Stimulated activated naive CD8-positive, alpha-beta T cell treated with anti-CD3 and anti-CD28 coated beads, Interleukin-15, amount 100 ng/mL, for 72 hours (primary cell): Measurements from ENCODE around the gene VPS39.
A peak's percentile ranks its signal among the peaks of the same experiment; 100 is the strongest.

ENCODE experiments used
- ATAC-seq: fragments of 150-1000 bp; cut with Tn5 transposase; 2 replicates; pipeline ENCODE4 v1.10.0; 2021; ENCODE audit warnings: mild to moderate bottlenecking, moderate library complexity
- DNase-seq, 2 donors: peaks; one replicate each; pipeline ENCODE4 v3.0.0; 2021 to 2022
- H3K27ac Mint-ChIP-seq, 2 donors: one replicate each; pipeline ENCODE4 v1.8.0; 2022; ENCODE audit warnings: mild to moderate bottlenecking in 2 of 2, mixed read lengths in 2 of 2, moderate library complexity in 2 of 2
- H3K27me3 Mint-ChIP-seq: one replicate; pipeline ENCODE4 v1.8.0; 2022; ENCODE audit warnings: mixed read lengths
- H3K4me1 Mint-ChIP-seq: one replicate; pipeline ENCODE4 v1.8.0; 2022; ENCODE audit warnings: mild to moderate bottlenecking, mixed read lengths
- H3K4me3 Mint-ChIP-seq, 2 donors: one replicate each; pipeline ENCODE4 v1.8.0; 2022; ENCODE audit warnings: mild to moderate bottlenecking in 2 of 2, mixed read lengths in 2 of 2, moderate library complexity in 1 of 2
- H3K9me3 Mint-ChIP-seq, 2 donors: one replicate each; pipeline ENCODE4 v1.8.0; 2022; ENCODE audit warnings: mixed read lengths in 2 of 2

Gene VPS39

DNA sequence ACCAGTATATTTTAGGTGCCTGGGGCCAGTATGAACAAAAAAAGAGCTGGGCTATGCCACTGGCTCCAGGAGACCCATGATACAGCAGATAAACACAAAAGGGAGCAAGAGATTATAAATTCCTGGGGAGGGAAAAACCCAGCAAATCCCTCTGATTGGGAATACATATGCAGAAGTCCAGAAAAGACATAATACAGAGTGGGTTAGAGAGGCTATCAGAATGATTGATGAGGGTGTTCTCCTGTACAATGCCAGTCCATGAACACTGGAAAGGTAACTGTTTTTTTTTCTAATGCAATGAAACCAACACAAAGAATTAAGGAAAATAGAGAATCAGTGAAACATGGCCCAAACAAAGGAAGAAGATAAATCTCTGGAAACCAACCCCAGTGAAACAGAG is 5.4 kb upstream of the VPS39 start:
- ATAC-seq (no peak), DNase-seq (no peak)
- no peaks in the 10 kb centered on the region for H3K9me3 Mint-ChIP-seq
- peaks cover 18% of the 10 kb centered on the region for H3K4me1 Mint-ChIP-seq
- no peaks in the 10 kb centered on the region for H3K27me3 Mint-ChIP-seq
- H3K27ac Mint-ChIP-seq: no peak overlapping the region
- no peak overlapping the region for H3K4me3 Mint-ChIP-seq

DNA sequence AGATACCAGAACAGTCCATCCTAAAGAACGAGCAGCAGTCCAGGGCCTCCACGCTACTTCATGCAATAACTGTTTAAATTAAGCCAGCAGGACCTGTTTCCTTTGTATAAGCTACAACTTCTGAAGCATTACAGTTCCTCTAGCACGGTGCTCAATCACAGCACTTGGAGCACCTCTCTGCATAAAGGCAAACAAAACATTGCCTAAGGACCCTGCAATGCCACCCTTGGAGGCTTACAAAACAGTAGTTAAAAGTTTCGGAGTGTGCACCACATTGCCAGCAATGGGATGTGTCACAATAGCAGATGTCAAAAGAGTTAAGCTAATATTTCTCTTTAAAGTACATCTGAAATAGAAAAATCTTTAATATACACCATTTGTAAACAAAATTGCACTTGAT is 2.6 kb upstream of the VPS39 start:
- no peak overlapping the region for H3K4me3 Mint-ChIP-seq
- DNase-seq (no peak), ATAC-seq (no peak)
- no peaks in the 10 kb centered on the region for H3K27me3 Mint-ChIP-seq
- H3K9me3 Mint-ChIP-seq: no peaks in the 10 kb centered on the region
- H3K27ac Mint-ChIP-seq: no peak overlapping the region
- peaks cover 34% of the 10 kb centered on the region for H3K4me1 Mint-ChIP-seq

DNA sequence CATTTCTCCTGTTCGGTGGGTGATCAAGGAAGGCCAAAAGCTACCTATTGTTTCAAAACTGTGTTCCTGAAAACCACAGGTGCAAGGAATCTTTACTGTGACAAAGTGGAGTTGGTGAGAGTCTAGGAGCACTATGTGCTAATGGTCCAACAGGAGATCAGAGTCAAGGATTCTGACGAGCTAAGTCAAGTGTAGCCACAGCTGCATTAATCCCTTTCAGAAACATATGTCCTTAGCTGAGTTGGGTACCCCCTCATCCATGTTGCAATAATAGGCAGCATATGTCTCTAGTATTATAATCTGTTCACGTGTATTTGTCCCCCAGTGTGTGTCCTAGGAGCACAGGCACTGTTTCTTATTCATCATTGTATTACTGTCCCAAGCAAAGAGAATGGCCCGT is 1.7 kb downstream of the VPS39 start:
- H3K27ac Mint-ChIP-seq: peak overlapping the region in 1 of 2 donors; percentile 6
- H3K4me3 Mint-ChIP-seq: peak overlapping the region; percentile 96
- peaks cover 48% of the 10 kb centered on the region for H3K4me1 Mint-ChIP-seq
- DNase-seq (no peak), ATAC-seq (no peak)
- no peaks in the 10 kb centered on the region for H3K27me3 Mint-ChIP-seq
- no peaks in the 10 kb centered on the region for H3K9me3 Mint-ChIP-seq

DNA sequence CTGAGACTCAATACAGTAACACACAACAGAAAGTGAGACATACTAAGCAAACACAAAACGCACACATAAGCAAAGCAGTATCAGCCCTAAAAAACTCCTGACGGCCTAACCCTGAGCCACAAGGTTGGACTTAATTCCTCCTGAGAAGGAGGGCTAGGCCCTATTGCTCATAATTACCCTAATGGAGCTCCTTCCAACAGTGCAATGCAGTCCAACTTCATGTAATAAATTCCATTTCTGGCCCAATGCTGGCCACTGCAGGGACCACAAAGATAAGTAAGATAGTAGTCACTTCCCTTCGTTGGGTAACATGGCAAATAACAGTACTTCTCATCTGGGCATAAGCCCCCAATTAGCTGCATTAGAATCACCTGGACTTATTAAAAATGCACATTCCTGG is 4.2 kb downstream of the VPS39 start:
- H3K27ac Mint-ChIP-seq: no peak overlapping the region
- H3K4me1 Mint-ChIP-seq: peaks cover 58% of the 10 kb centered on the region
- ATAC-seq: no peak

DNA sequence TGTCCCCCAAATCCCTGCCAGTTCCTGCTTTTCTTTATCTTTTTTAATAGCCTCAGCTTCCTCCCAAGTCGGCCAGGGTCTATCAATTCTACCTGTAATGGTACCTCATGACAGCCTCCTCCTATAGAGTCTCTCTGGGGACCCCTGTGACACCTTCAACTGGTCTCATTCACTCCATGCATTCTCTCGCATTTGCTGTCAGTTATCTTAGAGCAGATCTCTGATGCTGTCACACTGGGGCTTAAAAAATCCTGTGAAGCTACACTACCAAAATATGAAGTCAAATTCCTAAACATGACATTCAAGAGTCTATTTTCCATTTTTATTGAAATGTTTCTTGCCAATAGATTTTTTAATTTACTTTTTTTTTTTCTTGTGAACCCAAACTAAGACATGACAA is 5.5 kb downstream of the VPS39 start:
- no peaks in the 10 kb centered on the region for H3K27me3 Mint-ChIP-seq
- no peak overlapping the region for H3K4me3 Mint-ChIP-seq
- no peak overlapping the region for H3K27ac Mint-ChIP-seq
- H3K9me3 Mint-ChIP-seq: no peaks in the 10 kb centered on the region
- DNase-seq (no peak), ATAC-seq (no peak)
- H3K4me1 Mint-ChIP-seq: peaks cover 54% of the 10 kb centered on the region

More for the DNA sequence above, 4.2 kb downstream of the VPS39 start:
- H3K27me3 Mint-ChIP-seq: no peaks in the 10 kb centered on the region
- no peaks in the 10 kb centered on the region for H3K9me3 Mint-ChIP-seq
- no peak for DNase-seq
- no peak overlapping the region for H3K4me3 Mint-ChIP-seq

DNA sequence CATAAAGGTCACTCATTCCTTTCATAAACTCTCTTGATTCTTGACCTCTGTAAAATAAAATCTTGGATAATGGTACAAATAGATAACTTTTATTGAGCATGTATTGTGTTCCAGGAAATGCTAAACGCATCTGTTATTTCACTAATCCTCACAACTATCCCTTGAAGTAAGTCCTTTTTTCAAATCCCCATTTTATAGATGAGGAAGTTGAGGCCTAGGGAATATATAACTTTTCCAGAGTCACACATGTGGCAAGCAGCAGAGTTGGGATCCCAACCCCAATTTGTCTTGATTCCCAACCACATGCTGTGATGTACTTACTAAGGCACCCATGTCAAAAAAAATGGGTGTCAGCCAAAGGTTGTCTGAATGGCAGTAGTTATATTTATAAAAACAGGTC is 6.3 kb downstream of the VPS39 start:
- Mint-ChIP-seq H3K27ac (peak overlapping the region in 1 of 2 donors; percentile 20), H3K27me3 (no peaks in the 10 kb centered on the region), H3K4me1 (peaks cover 46% of the 10 kb centered on the region), H3K4me3 (no peak overlapping the region), H3K9me3 (no peaks in the 10 kb centered on the region)
- ATAC-seq (no peak), DNase-seq (no peak)

DNA sequence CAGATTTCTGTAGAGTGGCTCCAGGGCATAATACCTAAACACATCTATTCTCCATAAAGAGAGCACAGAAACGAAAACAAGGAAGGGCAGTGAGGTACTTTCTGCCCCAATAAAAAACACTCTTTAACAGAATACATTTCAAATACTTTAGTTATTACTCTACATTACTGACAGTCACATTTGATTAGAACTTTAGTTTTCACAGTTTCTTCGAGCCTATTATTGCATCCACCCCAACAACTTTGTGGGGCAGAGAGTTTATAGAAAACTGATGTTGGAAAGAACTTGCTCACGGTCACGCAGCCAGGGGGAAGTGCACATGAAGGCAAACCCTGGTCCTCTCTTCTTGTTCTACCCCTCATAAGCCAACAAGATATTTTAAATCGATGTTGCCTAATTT is 9.0 kb downstream of the VPS39 start:
- Mint-ChIP-seq H3K4me1 (peaks cover 32% of the 10 kb centered on the region), H3K4me3 (no peak overlapping the region), H3K9me3 (no peaks in the 10 kb centered on the region), H3K27me3 (no peaks in the 10 kb centered on the region), H3K27ac (no peak overlapping the region)
- no peak for DNase-seq
- no peak for ATAC-seq

DNA sequence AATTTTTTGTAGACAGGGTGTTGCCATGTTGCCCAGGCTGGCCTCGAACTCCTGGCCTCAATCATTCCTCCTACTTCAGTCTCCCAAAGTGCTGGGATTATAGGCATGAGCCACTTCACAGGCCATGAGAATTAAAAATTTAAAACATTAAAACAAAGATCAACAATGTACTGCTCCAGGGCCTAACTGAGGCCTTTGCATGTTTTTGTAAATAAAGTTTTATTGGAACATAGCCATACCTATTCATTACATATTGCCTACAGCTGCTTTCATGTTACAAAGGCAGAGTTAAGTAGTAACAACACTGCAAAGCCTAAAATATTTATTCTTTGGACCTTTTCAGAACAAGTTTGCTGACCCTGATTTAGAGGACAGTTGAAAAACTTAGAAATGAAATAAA is 9.6 kb downstream of the VPS39 start:
- no peak for ATAC-seq
- H3K27ac Mint-ChIP-seq: no peak overlapping the region
- no peaks in the 10 kb centered on the region for H3K9me3 Mint-ChIP-seq
- no peak for DNase-seq
- peaks cover 33% of the 10 kb centered on the region for H3K4me1 Mint-ChIP-seq
- H3K27me3 Mint-ChIP-seq: no peaks in the 10 kb centered on the region
- no peak overlapping the region for H3K4me3 Mint-ChIP-seq

DNA sequence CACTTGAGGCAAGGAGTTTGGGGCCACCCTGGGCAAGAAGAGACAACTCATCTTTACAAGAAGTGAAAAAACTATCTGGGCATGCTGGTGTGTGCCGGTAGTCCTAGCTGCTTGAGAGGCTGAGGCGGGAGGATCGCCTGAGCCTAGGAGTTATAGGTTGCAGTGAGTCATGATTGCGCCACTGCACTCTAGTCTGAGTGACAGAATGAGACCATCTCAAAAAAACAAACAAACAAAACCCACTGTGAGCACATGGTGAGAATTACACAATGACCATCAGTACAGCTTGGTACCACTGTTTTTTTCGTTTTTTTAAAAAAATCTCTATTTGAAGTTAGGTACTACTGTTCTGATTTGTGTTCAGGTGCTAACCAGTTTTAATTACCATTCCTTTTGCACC is 13.6 kb downstream of the VPS39 start:
- H3K27me3 Mint-ChIP-seq: no peaks in the 10 kb centered on the region
- peaks cover 61% of the 10 kb centered on the region for H3K4me1 Mint-ChIP-seq
- ATAC-seq (peak; percentile 44), DNase-seq (peak in 1 of 2 donors; percentile 32)
- peak overlapping the region in 1 of 2 donors; percentile 17 for H3K4me3 Mint-ChIP-seq
- no peaks in the 10 kb centered on the region for H3K9me3 Mint-ChIP-seq
- H3K27ac Mint-ChIP-seq: peak overlapping the region; percentile 27 to 69

DNA sequence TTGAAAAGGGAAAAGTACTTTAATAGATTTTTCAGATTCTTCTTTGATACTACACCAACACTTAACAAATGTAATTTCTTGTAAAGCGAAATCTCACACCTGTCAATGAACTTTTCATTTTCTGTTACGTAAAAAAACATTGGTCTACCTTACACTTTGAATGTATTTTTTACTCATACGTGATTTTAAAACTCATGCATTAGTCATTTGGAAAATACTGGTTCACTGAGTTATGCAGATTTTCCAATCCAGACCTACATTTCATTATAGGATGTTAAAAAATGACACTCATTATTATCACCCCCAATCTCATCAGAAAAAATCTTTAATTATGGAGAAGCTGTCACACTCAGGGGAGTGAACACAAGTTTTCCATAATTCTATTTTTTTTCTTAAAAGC is 14.7 kb downstream of the VPS39 start:
- no peaks in the 10 kb centered on the region for H3K27me3 Mint-ChIP-seq
- H3K9me3 Mint-ChIP-seq: no peaks in the 10 kb centered on the region
- DNase-seq (no peak), ATAC-seq (peak; percentile 66)
- H3K4me3 Mint-ChIP-seq: peak overlapping the region; percentile 49 to 68
- H3K4me1 Mint-ChIP-seq: peaks cover 64% of the 10 kb centered on the region
- peak overlapping the region; percentile 88 to 97 for H3K27ac Mint-ChIP-seq

DNA sequence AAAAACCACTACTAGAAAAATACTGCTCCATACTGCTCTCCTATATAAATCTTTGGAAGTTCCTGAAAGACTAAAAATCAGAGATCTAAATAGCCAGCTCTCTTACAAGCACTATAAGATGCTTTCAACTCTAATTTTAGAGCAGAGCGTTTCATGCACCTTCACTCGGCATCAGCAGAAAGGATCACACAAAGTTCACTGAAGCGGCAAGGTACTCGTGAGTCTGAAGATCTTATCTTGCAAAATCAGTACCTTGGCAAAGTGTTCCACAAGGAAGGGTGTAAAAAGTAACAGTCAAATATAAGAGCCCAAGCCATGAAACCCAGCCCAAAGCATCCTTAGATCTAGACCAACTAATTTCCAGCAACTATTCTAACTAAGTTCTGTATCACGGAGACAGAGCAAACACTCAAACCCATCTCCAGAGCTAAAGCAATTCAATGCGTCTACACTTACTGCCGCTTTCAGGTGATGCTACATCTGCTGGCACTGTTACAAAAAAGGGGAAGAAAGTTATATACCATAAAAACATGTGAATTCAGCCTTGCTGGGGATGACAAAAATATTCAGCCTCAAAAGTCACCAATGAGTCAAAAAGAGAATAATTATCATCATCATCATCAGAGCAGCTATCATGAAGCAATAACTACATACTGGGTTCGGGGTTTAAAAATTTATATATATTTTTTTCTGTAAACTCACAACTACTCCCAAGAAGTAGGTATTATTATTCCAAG is 16.3 kb downstream of the VPS39 start:
- Mint-ChIP-seq H3K4me1 (peaks cover 64% of the 10 kb centered on the region), H3K4me3 (peak overlapping the region in 1 of 2 donors; percentile 52), H3K27me3 (no peaks in the 10 kb centered on the region), H3K27ac (peak overlapping the region; percentile 55 to 78), H3K9me3 (no peaks in the 10 kb centered on the region)
- DNase-seq (no peak), ATAC-seq (peak; percentile 28)

DNA sequence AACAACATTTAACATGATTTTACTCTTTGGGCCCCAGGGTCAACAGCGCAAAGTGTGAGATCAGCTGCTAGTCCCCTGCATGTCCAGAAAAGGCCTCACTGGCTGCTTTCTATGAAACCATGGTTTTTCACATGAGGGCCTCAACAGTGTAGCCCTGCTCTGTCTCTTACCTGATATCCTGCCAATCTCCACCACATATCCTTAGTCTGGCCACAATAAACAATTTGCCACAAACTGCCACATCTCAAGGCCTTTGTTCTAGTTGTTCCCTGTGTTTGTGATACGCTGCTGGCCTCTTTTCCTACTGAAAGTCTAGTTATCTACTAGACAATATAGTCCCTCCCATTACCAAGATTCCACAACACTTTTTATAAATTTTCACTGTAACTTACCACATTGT is 17.7 kb downstream of the VPS39 start:
- Mint-ChIP-seq H3K27me3 (no peaks in the 10 kb centered on the region), H3K27ac (peak overlapping the region; percentile 27 to 67), H3K9me3 (no peaks in the 10 kb centered on the region), H3K4me1 (peaks cover 64% of the 10 kb centered on the region), H3K4me3 (peak overlapping the region in 1 of 2 donors; percentile 30)
- peak; percentile 79 for ATAC-seq
- peak in 1 of 2 donors; percentile 24 for DNase-seq

DNA sequence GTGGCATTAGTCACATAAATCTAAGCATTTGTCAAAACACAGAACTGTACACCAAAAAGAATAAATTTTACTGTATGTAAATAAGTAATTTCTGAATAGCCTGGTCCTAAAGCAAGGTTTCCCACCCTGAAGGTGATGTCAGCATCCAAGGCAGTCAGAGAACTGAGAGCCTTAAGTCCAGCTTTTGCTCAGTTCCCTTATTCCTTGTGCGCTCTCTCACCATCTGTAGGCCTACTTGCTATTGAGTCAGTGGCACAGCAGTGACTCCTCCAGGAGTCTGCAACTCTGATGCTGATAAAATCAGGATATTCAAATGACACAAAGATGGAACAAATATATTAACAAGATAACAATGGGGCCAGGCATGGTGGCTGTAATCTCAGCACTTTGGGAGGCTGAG is 22.3 kb downstream of the VPS39 start:
- Mint-ChIP-seq H3K27ac (peak overlapping the region in 1 of 2 donors; percentile 5), H3K4me3 (no peak overlapping the region), H3K4me1 (peaks cover 20% of the 10 kb centered on the region), H3K9me3 (no peaks in the 10 kb centered on the region), H3K27me3 (no peaks in the 10 kb centered on the region)
- no peak for DNase-seq
- no peak for ATAC-seq

DNA sequence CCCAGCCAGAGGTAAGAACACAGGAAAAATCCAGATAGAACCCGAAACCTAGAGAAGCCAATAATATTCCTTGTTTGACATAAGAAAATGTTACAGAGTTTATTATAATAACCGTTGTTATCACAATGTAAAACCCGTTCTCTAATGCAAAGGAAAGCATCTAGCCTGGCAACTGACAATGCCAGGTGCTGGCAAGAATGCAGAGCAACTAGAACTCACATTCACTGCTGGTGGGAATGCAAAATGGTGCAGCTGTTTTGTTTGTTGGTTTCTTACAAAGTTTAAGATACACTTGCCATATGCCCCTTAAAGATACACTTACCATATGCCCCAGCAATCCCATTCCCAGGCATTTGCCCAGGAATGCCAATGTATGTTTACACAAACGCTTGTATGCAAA is 23.4 kb downstream of the VPS39 start:
- DNase-seq (no peak), ATAC-seq (no peak)
- no peak overlapping the region for H3K27ac Mint-ChIP-seq
- no peak overlapping the region for H3K4me3 Mint-ChIP-seq
- H3K27me3 Mint-ChIP-seq: no peaks in the 10 kb centered on the region
- H3K9me3 Mint-ChIP-seq: no peaks in the 10 kb centered on the region
- peaks cover 9% of the 10 kb centered on the region for H3K4me1 Mint-ChIP-seq

DNA sequence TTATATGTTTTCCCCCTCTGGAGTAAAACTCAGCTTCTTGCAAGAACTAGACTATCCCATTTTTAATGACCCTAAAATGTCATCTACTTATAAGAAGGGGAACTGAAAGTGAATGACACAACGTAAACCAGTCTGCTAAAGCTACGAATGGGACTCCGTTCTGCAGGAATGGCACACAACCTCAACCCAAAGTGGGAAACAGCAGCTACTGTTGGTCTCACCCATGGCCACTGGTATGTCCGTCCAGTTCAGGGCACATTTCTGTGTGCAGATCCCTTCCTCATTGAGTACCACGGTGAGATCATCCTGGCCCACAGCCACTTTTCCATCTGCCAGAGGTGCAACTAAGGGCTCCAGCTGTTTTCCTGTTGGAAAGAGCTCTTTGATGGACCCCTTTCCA is 23.8 kb downstream of the VPS39 start:
- no peaks in the 10 kb centered on the region for H3K27me3 Mint-ChIP-seq
- no peak overlapping the region for H3K27ac Mint-ChIP-seq
- no peaks in the 10 kb centered on the region for H3K9me3 Mint-ChIP-seq
- no peak for DNase-seq
- H3K4me3 Mint-ChIP-seq: no peak overlapping the region
- ATAC-seq: no peak
- H3K4me1 Mint-ChIP-seq: peaks cover 6% of the 10 kb centered on the region

DNA sequence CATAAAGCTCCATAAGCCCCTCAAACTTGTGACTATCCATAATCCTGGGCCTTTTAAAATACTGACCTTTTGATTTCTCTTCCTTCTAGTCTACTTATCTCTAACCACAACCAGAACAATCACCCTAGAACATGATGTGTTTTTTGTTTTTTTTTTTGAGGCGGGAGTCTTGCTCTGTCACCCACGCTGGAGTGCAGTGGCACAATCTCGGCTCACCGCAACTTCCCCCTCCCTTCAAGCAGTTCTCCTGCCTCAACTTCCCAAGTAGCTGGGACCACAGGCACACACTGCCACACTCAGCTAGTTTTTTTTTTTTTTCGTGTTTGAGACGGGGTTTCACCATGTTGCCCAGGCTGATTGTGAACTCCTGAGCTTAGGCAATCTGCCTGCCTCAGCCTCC is 25.1 kb downstream of the VPS39 start:
- no peak for DNase-seq
- Mint-ChIP-seq H3K4me3 (no peak overlapping the region), H3K27ac (no peak overlapping the region), H3K9me3 (no peaks in the 10 kb centered on the region), H3K4me1 (no peaks in the 10 kb centered on the region), H3K27me3 (no peaks in the 10 kb centered on the region)
- ATAC-seq: no peak

DNA sequence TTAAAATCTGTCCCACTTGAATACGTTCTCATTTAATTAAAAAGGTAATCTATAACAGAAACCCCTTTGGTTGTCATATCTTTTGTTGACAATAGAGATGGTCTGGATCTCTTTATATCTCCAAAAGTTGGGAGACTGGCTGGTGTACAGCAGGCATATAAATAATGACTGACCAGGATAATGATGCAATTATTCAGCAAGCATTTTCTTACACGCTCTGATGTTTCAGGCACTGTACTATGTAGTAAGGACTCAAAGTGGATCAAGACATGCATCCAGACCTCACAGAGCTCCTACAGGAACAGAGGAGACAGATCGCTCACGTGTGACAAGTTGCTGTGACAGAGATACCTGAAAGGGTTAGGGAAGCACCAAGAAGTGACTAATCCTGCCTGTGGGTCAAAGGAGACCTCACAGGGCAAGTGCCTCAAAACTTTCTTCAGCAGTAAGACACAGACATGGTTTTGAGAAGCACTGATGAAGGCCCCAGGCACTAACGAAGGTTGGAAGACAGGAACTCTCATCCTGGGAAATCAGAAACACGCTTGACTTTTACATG is 25.7 kb downstream of the VPS39 start:
- Mint-ChIP-seq H3K9me3 (no peaks in the 10 kb centered on the region), H3K27me3 (no peaks in the 10 kb centered on the region), H3K4me3 (no peak overlapping the region), H3K4me1 (no peaks in the 10 kb centered on the region), H3K27ac (peak overlapping the region; percentile 1 to 69)
- no peak for ATAC-seq
- DNase-seq: no peak
